PFSK-1 (cell line): ENCODE results near the gene DAP3.

Experiments
- FOXP2 ChIP-seq: optimal IDR thresholded peaks from 2 replicates; pipeline ENCODE3; 2011; ENCODE audit warnings: borderline replicate concordance, control low read depth, inconsistent platforms; ENCODE audit not compliant: insufficient read depth; ENCODE audit errors: extremely low read length, extremely low read depth
- POLR2AphosphoS5 ChIP-seq: IDR thresholded peaks from 2 replicates; pipeline ENCODE4 v1.6.1; 2012; ENCODE audit warnings: low read depth, mild to moderate bottlenecking, control low read depth, low read length, moderate library complexity
- SIN3A ChIP-seq: IDR thresholded peaks from 2 replicates; pipeline ENCODE4 v1.6.1; 2012; ENCODE audit warnings: mild to moderate bottlenecking, low read length, moderate library complexity, borderline replicate concordance; ENCODE audit not compliant: insufficient read depth
- TAF1 ChIP-seq: IDR thresholded peaks from 2 replicates; pipeline ENCODE4 v1.6.1; 2012; ENCODE audit warnings: low read length, control low read depth, borderline replicate concordance; ENCODE audit not compliant: insufficient read depth
- TF ChIP-seq, protein P1 (sequence below), 2 experiments: IDR thresholded peaks; 2 replicates each; pipeline versions ENCODE4 v1.6.1 to v1.8.0; 2011 to 2012; ENCODE audit warnings: low read depth in 2 of 2, low read length in 2 of 2, control low read depth in 1 of 2, inconsistent platforms in 1 of 2, mild to moderate bottlenecking in 1 of 2, moderate library complexity in 1 of 2; ENCODE audit not compliant: insufficient read depth in 1 of 2

GRCh38 chr1:155776414-155776813, 87.5 kb downstream of the DAP3 start:
- TF ChIP-seq POLR2AphosphoS5 (no peak), FOXP2 (no peak), TAF1 (no peak), SIN3A (no peak)
- TF ChIP-seq, protein P1, sequence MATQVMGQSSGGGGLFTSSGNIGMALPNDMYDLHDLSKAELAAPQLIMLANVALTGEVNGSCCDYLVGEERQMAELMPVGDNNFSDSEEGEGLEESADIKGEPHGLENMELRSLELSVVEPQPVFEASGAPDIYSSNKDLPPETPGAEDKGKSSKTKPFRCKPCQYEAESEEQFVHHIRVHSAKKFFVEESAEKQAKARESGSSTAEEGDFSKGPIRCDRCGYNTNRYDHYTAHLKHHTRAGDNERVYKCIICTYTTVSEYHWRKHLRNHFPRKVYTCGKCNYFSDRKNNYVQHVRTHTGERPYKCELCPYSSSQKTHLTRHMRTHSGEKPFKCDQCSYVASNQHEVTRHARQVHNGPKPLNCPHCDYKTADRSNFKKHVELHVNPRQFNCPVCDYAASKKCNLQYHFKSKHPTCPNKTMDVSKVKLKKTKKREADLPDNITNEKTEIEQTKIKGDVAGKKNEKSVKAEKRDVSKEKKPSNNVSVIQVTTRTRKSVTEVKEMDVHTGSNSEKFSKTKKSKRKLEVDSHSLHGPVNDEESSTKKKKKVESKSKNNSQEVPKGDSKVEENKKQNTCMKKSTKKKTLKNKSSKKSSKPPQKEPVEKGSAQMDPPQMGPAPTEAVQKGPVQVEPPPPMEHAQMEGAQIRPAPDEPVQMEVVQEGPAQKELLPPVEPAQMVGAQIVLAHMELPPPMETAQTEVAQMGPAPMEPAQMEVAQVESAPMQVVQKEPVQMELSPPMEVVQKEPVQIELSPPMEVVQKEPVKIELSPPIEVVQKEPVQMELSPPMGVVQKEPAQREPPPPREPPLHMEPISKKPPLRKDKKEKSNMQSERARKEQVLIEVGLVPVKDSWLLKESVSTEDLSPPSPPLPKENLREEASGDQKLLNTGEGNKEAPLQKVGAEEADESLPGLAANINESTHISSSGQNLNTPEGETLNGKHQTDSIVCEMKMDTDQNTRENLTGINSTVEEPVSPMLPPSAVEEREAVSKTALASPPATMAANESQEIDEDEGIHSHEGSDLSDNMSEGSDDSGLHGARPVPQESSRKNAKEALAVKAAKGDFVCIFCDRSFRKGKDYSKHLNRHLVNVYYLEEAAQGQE (IDR thresholded peaks at IDR 0.05; ENCODE audit: insufficient read depth in 1 of 2, low read depth in 2 of 2, low read length in 2 of 2) = no peak
